ENCODE results near the gene ARID3B.
"Not testable (repeated sequence)": the region's sequence is repeated elsewhere in the genome, so short reads cannot be mapped to it uniquely, and the experiment has no call there.

Gene ARID3B

DNA sequence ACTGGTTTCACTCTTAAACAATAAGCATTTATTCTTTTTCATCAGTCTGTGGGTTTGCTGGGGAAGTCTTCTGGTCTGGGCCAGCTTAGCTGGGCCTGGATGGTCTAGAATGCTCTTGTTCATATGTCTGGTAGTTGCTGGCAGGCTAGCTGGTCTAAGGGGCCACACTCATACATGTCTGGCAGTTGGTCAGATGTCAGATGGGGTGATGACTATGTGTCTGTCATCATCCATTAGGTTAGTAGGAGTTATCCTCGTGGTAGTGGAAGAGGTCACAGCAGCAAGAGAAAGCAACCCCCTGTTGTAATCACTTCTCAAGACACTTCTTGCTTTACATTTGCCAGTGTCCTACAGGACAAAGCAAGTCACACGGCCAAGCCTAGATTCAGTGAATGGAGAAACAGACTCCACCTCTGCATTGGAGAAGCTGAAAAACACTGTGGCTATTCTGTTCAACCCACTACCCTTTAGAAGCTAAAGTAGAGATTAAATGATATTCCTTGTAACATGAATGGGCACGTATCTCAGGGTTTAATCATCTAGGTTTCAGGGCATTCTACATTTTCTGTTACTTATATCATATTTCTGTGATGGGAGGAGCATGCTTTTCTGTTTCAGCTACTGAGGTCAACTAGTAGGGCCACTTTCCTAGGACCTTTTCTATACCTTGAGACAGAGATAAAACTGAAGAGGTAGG lies 5.5 kb upstream of the ARID3B start:
- no peak for DNase-seq (ENCODE audit: low read depth, low spot score)

- no peak for DNase-seq (ENCODE audit: low read depth, low spot score)
Measured at GRCh38 chr15:74537736-74538135, 3.3 kb upstream of the ARID3B start.

DNA sequence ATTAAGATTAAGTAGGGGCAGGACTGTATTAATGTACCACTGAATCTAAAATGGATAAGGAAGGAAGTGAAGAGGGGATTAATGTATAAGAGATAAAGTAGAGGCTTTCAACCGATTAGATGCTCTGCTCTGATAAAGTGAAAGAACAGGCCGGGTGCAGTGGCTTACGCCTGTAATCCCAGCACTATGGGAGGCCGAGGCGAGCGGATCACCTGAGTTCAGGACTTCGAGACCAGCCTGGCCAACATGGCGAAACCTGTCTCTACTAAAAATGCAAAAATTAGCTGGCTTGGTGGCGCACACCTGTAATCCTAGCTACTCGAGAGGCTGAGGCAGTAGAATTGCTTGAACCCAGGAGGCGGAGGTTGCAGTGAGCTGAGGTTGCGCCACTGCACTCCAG lies 1.5 kb upstream of the ARID3B start:
- not testable (repeated sequence) for DNase-seq (ENCODE audit: low read depth, low spot score)

- DNase-seq (ENCODE audit: low read depth, low spot score): no peak
Measured at GRCh38 chr15:74540161-74540760, 759 bp upstream of the ARID3B start.

- peak; percentile 52 for DNase-seq (ENCODE audit: low read depth, low spot score)
Measured at GRCh38 chr15:74541494-74542165, 610 bp downstream of the ARID3B start.

DNA sequence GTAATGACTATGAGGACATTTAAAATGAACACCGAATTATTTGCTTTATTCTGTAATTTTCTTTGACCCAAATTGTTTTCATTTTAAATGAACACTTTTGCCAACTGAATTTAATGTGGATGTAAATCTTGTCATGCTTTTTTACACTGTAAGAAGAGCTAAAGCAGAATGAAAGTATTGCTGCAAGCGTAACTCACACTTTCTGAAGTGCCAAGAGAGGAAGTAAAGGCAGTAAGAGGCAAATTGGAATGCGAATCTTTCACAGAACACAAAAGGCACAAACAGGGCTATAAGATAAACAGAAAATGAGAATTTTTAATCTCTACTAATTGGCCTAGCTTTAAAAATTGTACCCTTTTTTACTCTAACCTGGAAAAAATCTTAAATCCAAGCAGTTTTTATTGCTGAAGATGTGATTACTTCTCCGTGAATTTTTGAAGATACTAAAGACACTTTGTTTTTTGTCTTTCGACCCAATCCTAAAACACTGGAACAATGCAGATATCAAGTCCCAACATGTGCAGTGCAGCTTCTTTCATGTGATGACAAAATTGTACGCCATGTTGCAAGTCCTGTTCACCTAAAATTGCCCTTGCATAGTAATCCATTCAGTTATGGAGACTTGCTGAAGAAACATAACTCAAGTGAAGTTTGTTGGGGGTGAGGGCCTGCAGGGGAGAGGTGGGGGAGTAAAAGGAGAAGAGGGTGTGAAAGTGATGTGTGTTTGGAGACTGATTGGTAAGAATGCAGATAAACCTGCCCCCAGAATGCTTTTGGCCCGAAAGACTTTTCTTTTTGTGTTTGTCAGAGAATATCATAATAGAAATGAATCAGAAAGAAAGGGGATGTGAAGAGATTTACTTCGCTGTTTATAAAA lies 1.4 kb downstream of the ARID3B start:
- no peak for DNase-seq (ENCODE audit: low read depth, low spot score)

- no peak for DNase-seq (ENCODE audit: low read depth, low spot score)
Measured at GRCh38 chr15:74543043-74543422, 2.0 kb downstream of the ARID3B start.

DNA sequence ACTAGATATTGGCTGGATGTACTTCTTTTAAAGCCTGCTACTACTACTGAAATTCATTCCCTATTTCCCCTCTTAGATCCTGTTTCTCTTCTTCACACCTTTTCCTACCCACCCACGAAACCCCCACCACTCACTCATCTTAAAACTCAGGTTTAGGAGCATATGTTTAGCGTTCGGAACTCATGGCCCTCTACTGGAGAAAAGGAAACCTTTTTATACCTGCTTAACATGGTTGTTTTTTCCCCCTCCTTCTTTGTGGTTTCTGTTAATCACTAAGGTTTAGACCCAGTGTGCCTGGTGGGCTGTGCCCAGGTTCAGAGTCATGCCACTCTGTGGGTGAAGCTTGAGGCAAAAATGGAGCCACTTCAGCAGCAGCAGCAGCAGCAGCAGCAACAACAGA lies 2.6 kb downstream of the ARID3B start:
- no peak for DNase-seq (ENCODE audit: low read depth, low spot score)

GRCh38 chr15:74545086-74545485 lies 4.1 kb downstream of the ARID3B start:
- DNase-seq (ENCODE audit: low read depth, low spot score): no peak

GRCh38 chr15:74545776-74546656 lies 5.0 kb downstream of the ARID3B start:
- DNase-seq (ENCODE audit: low read depth, low spot score): peak; percentile 74

DNA sequence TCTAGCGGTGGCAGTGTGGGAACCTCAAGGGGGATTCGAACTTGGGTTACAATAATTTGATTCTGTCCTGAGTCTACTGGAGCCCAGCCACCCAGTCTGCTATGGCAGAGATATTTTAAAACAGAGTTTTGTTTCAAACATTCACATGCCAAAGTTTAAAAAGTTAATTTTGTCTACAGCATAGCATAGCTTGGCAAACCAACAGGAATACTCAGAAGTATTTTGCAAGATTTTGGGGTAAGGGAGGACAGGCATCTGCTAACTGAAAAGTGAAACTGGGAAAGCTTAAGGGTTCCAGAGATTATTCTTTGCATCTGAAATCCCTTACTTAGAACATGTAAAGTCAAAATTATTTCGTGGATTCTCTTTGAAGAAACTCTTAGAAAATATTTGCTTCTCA lies 6.6 kb downstream of the ARID3B start:
- DNase-seq (ENCODE audit: low read depth, low spot score): no peak

- no peak for DNase-seq (ENCODE audit: low read depth, low spot score)
Measured at GRCh38 chr15:74548241-74548640, 7.2 kb downstream of the ARID3B start.

DNA sequence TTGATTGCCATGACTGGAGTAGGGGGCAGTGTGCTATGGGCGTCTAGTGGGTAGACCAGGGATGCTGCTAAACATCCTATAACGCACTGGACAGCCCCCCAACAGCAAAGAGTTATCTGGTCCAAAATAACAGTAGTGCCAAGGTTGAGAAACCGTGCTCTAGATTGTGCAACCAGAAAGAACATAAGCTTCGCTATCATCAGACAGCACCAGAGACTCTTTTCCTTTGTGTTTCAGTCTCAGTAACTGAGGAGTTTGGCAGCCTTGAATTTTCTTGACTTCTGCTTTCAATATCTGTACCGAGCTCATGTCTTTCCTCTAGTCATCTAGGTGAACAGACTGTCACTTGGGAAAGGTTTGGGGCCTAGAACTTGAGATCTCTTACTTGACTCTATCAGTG lies 8.8 kb downstream of the ARID3B start:
- DNase-seq (ENCODE audit: low read depth, low spot score): no peak

DNA sequence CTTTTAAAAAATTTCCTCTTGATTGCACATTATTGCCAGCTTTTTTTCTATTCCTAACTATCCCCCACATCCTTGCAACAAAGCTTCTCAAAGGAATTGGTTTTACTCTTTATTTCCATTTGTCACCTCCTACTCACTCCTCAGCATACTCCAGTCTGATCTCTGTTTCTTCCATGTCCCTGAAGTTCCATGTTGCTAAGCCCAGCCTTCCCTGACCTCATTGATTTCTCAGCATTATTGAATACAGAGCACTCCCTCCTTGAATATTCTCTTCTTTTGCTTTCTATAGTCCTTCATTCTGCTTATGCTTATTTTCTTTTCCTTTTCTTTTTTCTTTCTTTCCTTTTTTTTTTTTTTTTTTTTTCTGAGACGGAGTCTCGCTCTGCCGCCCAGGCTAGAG lies 10.7 kb downstream of the ARID3B start:
- no peak for DNase-seq (ENCODE audit: low read depth, low spot score)

- no peak for DNase-seq (ENCODE audit: low read depth, low spot score)
Measured at GRCh38 chr15:74552773-74553441, 11.9 kb downstream of the ARID3B start.

GRCh38 chr15:74555192-74555591 lies 14.2 kb downstream of the ARID3B start:
- DNase-seq (ENCODE audit: low read depth, low spot score): no peak

- no peak for DNase-seq (ENCODE audit: low read depth, low spot score)
Measured at GRCh38 chr15:74558706-74559105, 17.7 kb downstream of the ARID3B start.

DNA sequence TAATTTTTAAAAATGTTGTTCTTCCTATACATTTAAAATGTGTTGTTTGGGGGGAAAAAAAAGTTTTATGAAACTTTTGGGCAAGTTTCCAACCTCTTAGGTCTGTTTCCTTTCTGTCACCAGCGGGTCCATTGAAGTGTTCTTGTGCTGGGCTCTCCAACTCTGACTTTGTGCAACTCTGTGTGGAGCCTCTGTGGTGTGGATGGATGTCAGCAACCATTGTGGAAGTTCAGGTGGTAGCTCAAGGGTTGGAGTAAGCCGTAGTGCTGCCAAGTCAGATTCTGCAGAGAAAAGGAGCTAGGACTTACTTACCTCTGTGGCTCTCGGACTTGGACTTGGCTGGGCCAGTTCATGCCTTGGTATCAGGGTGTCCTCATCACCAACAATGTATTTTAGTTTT lies 22.4 kb downstream of the ARID3B start:
- no peak for DNase-seq (ENCODE audit: low read depth, low spot score)

- DNase-seq (ENCODE audit: low read depth, low spot score): no peak
Measured at GRCh38 chr15:74564182-74564581, 23.2 kb downstream of the ARID3B start.

DNA sequence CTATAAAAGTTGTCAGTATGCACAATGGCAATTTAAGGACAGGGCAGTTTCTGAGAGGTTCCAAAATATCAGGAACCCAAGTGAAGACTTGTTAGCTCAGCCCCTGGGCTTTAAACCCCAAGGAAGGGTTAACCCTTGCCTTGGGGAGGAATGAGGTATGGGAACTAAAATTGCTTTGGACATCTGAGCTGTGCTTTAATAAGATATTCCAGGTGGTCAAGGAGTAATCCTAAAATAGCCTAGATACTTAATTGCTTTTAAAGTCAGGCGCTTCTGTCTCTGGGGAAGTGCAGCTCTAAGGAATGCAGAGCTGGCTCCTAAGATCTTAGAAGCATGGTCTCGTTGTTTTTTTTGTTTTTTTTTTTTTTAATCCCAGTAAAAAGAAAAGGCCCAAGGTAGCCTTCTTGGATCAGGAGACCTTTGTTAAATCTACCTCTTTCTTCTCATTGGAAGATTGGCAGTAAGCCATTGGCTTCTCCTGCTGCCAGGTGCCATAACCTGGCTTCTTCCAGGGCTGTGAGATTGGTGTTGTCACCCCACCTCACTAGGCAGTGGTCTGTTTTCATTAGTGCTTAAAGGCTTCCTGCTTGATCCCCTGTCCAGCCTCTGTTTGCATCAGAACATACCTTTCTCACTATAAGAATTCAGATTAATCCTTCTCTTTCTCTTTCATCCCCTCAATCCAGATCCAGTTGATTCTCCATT lies 24.5 kb downstream of the ARID3B start:
- DNase-seq (ENCODE audit: low read depth, low spot score): no peak
